G401 (cell line): ENCODE measurements around the gene HOXB13. TPM values are rescaled to one million over a fixed set of nuclear protein-coding genes. Genes with fewer than 3 reads are reported as not detected.

Source experiments
- DNase-seq: peaks from one replicate; pipeline ENCODE4 v3.0.0-alpha.2; 2015; ENCODE audit warnings: low spot score
- in situ Hi-C: cut with HindIII; loops from 2 replicates; pipeline ENCODE4 v1.10.0; 2016; ENCODE audit warnings: low sequenced_read_pairs, mixed read lengths
- total RNA-seq: library from RNA; depleted of rRNA; stranded (reverse); fragments of >200 nt; shearing (Covaris generic); gene quantifications from 2 replicates; pipeline ENCODE4 v1.2.3, GENCODE V29; 2014

Gene HOXB13
- total RNA-seq, 1 experiment from 2014 or later = 60.5 TPM

GRCh38 chr17:48730240-48730550, 1.6 kb upstream of the HOXB13 start:
- no peak for DNase-seq
- in situ Hi-C loops = no loop called here

- in situ Hi-C loops = loop anchor here (5.0 kb wide), 1 partner anchor 38 kb away; no protein-coding TSS in a partner anchor
Measured at GRCh38 chr17:48729335-48730239, 1.0 kb upstream of the HOXB13 start.

GRCh38 chr17:48727415-48728175, 955 bp downstream of the HOXB13 start:
- DNase-seq = no peak
- in situ Hi-C loops = loop anchor here (5.0 kb wide), 1 partner anchor 40 kb away; no protein-coding TSS in a partner anchor

More at GRCh38 chr17:48729335-48730239, 1.0 kb upstream of the HOXB13 start:
- no peak for DNase-seq

GRCh38 chr17:48726916-48727286, 1.6 kb downstream of the HOXB13 start:
- DNase-seq = no peak
- in situ Hi-C loops = loop anchor here (5.0 kb wide), 1 partner anchor 40 kb away; no protein-coding TSS in a partner anchor

- DNase-seq = no peak
- in situ Hi-C loops = loop anchor here (5.0 kb wide), 1 partner anchor 41 kb away; no protein-coding TSS in a partner anchor
Measured at GRCh38 chr17:48726114-48726915, 2.2 kb downstream of the HOXB13 start.

GRCh38 chr17:48725288-48726064, 3.1 kb downstream of the HOXB13 start:
- in situ Hi-C loops = loop anchor here (5.0 kb wide), 1 partner anchor 42 kb away; no protein-coding TSS in a partner anchor
- no peak for DNase-seq

GRCh38 chr17:48725004-48725287, 3.6 kb downstream of the HOXB13 start:
- no peak for DNase-seq
- in situ Hi-C loops = loop anchor here (5.0 kb wide), 1 partner anchor 42 kb away; no protein-coding TSS in a partner anchor

GRCh38 chr17:48724251-48725003, 4.1 kb downstream of the HOXB13 start:
- in situ Hi-C loops = loop anchor here (5.0 kb wide), 1 partner anchor 43 kb away; no protein-coding TSS in a partner anchor
- peak; percentile 76 for DNase-seq

GRCh38 chr17:48723423-48724250, 4.9 kb downstream of the HOXB13 start:
- DNase-seq = no peak

GRCh38 chr17:48722915-48723422, 5.6 kb downstream of the HOXB13 start, which contains the start of gene PRAC2:
Gene PRAC2, plus strand, starts transcription at chr17:48723185. Its CDS starts 1,226 bp downstream, at chr17:48724411.
- in situ Hi-C loops = no loop called here
- DNase-seq = no peak

More at GRCh38 chr17:48723423-48724250, 4.9 kb downstream of the HOXB13 start:
- in situ Hi-C loops = no loop called here

GRCh38 chr17:48722201-48722907, 6.2 kb downstream of the HOXB13 start, which contains the start of gene PRAC1:
Gene PRAC1, minus strand, starts transcription at chr17:48722518. Its CDS starts 126 bp downstream, at chr17:48722392.
- in situ Hi-C loops = no loop called here
- no peak for DNase-seq

GRCh38 chr17:48721009-48721402, 7.5 kb downstream of the HOXB13 start:
- in situ Hi-C loops = no loop called here
- no peak for DNase-seq

- in situ Hi-C loops = no loop called here
Measured at GRCh38 chr17:48720266-48721008, 8.1 kb downstream of the HOXB13 start.

GRCh38 chr17:48719642-48720265, 8.8 kb downstream of the HOXB13 start:
- no peak for DNase-seq
- in situ Hi-C loops = no loop called here

More at GRCh38 chr17:48720266-48721008, 8.1 kb downstream of the HOXB13 start:
- DNase-seq = no peak
